GM12801 (cell line): ENCODE measurements around the gene CCDC50.

Experiments
- TF ChIP-seq, protein P1 (sequence below): IDR thresholded peaks from one replicate; pipeline ENCODE4 v1.5.1; 2011; ENCODE audit warnings: control low read depth; ENCODE audit not compliant: insufficient read length; ENCODE audit errors: extremely low read depth

CCDC50 gene

DNA sequence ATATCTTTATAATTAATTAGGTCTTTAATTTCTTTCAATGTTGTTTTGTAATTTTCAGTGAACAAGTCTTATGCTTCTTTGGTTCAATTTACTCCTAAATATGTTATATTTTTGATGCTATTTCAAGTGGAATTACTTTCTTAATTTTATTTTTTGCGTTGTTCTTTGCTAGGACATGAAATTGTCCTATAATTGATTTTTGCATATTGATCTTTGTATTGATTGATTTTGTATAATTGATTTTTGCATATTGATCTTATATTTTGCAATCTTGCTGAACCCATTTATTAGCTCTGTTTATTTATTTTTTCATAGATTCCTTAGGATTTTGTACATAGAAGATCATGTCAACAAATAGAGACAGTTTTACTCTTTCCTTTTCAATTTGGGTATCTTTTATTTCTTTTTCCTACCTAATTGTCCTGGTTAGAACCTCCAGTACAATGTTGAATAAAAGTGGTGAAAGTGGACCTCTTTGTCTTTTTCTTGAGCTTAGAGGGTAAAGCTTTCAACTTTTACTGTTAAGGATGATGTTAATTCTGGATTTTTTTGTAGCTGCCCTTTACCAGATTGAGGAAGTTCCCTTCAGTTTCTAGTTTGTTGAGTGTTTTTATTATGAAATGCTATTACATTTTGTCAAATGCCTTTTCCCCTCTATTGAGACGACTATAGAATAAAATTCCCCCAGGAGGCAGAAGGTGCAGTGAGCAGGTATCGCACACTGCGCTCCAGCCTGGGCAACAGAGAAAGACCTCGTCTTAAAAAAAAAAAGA lies 36.8 kb upstream of the CCDC50 start:
- TF ChIP-seq, protein P1, sequence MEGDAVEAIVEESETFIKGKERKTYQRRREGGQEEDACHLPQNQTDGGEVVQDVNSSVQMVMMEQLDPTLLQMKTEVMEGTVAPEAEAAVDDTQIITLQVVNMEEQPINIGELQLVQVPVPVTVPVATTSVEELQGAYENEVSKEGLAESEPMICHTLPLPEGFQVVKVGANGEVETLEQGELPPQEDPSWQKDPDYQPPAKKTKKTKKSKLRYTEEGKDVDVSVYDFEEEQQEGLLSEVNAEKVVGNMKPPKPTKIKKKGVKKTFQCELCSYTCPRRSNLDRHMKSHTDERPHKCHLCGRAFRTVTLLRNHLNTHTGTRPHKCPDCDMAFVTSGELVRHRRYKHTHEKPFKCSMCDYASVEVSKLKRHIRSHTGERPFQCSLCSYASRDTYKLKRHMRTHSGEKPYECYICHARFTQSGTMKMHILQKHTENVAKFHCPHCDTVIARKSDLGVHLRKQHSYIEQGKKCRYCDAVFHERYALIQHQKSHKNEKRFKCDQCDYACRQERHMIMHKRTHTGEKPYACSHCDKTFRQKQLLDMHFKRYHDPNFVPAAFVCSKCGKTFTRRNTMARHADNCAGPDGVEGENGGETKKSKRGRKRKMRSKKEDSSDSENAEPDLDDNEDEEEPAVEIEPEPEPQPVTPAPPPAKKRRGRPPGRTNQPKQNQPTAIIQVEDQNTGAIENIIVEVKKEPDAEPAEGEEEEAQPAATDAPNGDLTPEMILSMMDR, result no peak

DNA sequence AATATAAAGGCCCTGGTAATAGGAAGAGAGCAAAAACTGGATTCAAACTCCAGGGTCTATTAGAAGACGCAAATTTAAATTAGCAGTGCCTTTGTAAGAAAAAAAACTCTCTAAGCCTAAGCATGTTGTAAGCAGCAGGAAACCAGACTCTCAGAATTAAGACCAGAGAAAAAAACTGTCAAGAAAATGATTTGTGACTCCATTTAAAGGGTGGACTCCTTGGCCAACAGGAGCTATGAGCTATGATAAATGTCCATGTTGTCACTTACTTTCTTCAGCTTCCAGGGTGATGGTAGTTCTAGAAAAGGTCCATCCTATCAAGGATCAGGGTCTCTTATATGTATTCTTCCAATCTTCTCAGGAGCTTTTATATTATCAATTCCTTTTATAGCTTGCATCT lies 34.9 kb upstream of the CCDC50 start:
- TF ChIP-seq, protein P1, result no peak

DNA sequence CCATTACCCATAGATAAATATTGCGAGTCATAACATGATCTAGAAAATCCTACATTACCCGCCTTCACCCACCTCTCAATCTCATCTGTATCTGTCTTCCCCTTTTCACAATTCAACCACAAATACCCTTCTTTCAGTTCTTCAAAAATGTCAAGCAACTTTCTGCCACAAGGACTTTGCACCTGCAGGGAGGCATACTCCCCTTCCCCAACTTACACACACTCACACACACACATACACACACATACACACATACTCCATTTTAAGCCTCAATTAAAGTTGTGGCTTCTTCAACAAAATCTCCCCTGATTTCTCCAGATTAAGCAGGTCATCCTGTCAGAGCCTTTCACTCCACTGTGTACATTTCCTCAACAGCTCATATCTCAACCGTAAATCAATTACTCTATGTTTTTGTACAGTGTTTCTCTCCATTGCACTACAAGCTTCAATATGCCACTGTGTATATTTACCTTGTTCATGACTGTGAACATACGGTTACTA lies 33.1 kb upstream of the CCDC50 start:
- TF ChIP-seq, protein P1, result no peak

DNA sequence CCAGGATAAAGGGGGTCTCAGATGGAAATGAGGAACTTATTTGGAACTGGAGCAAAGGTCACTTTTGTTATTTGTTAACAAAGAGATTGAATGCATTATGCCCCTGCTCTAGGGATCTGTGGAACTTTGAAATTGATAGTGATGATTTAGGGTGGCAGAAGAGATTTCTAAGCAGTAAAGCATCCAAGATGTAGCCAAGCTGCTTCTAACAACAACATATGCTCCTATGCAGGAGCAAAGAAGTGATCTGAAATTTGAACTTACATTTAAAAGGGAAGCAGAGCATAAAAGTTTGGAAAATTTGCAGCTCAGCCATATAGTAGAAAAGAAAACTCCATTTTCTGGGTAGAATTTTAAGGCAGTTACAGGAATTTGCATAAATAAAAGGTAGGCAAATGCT lies 30.3 kb upstream of the CCDC50 start:
- TF ChIP-seq, protein P1, result no peak

DNA sequence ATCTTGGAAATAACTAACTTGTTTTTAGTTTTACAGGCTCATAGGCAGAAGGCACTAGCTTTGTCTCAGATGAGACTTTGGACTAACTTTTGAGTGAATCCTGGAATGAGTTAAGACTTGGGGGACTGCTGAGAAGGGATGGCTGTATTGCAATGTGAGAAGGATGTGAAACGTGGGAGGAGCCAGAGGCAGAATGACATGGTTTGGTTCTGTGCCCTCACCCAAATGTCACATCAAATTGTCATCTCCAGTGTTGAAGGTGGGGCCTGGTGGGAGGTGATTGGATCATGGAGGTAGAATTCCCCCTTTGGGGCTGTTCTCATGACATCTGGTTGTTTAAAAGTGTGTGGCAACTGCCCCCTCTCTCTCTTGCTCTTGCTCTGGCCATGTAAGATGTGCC lies 28.8 kb upstream of the CCDC50 start:
- TF ChIP-seq, protein P1, result no peak

DNA sequence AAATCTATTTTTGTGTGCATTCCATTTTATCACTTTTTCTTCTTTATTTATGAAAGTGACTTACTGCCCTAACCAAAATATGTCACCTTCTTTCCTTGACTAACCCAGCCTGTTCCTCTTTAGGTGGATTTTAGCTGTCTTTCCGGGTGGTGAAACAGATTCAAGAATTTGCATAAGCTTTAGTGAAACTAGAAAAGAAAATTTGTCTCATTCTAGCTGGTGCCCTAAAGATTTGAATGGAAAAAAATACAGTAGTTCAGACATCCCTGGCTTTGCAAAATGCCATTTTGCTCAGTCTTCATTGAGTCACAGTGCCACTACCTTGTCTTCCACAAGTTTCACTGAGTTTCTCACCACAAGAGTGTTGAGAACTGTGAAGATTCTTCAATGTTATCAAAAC lies 28.2 kb upstream of the CCDC50 start:
- TF ChIP-seq, protein P1, result no peak

DNA sequence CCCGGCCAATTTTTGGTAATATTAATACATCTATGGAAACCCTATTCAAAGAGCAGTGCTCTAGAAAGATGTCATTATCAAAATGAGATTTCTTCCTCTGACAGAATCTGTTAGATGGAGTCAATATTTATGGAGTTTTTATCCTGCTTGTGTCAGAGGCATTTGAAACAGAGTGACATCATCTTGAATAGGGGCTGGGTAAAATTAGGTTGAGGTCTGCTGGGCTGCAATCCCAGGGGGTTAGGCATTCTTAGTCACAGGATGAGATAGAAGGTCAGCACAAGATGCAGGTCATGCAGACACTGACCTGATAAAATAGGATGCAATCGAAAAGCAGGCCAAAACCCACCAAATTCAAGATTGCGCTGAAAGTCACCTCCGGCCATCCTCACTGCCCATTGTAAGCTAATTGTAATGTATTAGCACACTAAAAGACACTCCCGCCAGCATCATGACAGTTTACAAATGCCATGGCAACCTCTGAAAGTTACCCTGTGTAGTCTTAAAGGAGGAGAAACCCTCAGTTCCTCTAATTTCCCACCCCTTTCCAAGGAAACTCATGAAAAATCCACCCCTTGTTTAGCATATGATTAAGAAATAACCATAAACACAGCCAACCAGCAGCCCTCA lies 27.3 kb upstream of the CCDC50 start:
- TF ChIP-seq, protein P1, result no peak
